Mucosa of descending colon (tissue), 3 donors: ENCODE data around the gene OPCML. TPM values are rescaled to one million over a fixed set of nuclear protein-coding genes. Genes with fewer than 3 reads are reported as not detected.

Experiments
- ATAC-seq: fragments of 200-7000 bp; cut with Tn5 transposase; one replicate; pipeline ENCODE4 v1.9.1; 2020; ENCODE audit warnings: mild to moderate bottlenecking, moderate library complexity
- DNase-seq, 3 donors: peaks; one replicate each; pipeline ENCODE4 v3.0.0-alpha.2; 2020
- H3K36me3 ChIP-seq: fragments of 200-600 bp; one replicate; pipeline ENCODE4 v1.8.0; 2021; ENCODE audit warnings: low read depth, mild to moderate bottlenecking
- H3K4me1 ChIP-seq: fragments of 200-600 bp; one replicate; pipeline ENCODE4 v1.8.0; 2021; ENCODE audit warnings: low read depth, mild to moderate bottlenecking
- H3K4me3 ChIP-seq: fragments of 200-600 bp; one replicate; pipeline ENCODE4 v1.8.0; 2021; ENCODE audit warnings: mild to moderate bottlenecking
- H3K9me3 ChIP-seq: fragments of 200-600 bp; one replicate; pipeline ENCODE4 v1.8.0; 2021; ENCODE audit warnings: mild to moderate bottlenecking
- CTCF ChIP-seq: fragments of 200-600 bp; IDR thresholded peaks from one replicate; pipeline ENCODE4 v1.8.0; 2022; ENCODE audit warnings: antibody characterized with exemption, mild to moderate bottlenecking
- intact Hi-C, 2 donors: fragments of 100-400 bp; cut with DNase I in 1 of 2; cut with micrococcal nuclease in 1 of 2; formaldehyde crosslinking; loops; one replicate each; pipeline versions ENCODE4 v1.11.0 to v1.11.1; 2022; cut with DNase I, micrococcal nuclease
- total RNA-seq, 3 donors: library from RNA; stranded (reverse); fragmentation: NEBNext Ultra II Directional in 2 of 3; extraction: Animal tissue kit (Norgen Biotek cat#: 25700) in 2 of 3; gene quantifications; one replicate each; pipeline versions ENCODE4 v1.2.1 to v1.2.4, GENCODE V29; 2021 to 2023
- donor health status: DM: no; HTN: no; CAD: no; lungs with moderate emphysema.
- donor health status: DM: no; HTN: no; CAD: no.
- donor health status: DM: no; HTN: yes; CAD: no.

OPCML gene
- total RNA-seq, 3 donors from 2014 or later, result 0.10 to 0.47 TPM; not detected in 1

DNA sequence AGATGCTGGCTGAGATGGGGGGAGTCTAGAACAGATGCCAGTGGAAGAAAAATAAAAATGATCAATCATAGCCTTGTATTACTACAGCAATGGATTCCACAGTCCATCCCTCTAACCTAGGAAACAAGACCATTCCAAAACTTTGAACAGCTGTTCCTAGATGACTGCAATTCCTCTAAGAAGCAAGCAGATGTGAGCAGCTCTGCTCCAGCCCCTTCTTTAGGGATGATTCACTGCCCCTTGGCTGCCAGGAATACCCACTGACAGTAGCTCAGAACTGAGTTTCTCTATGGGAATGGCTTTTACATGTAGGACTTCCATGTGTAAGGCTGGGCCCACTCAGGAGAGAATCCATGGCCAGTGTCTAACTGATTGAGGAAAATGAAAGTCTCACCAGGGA lies 943.9 kb downstream of the OPCML start:
- no peak for TF ChIP-seq CTCF
- no peak overlapping the region for H3K4me3 ChIP-seq
- H3K4me1 ChIP-seq, result no peaks in the 10 kb centered on the region
- H3K36me3 ChIP-seq, result no peaks in the 10 kb centered on the region
- ATAC-seq (no peak), DNase-seq (no peak)
- intact Hi-C loops, result no loop called here
- peaks cover 37% of the 10 kb centered on the region for H3K9me3 ChIP-seq

- Histone ChIP-seq H3K9me3 (peaks cover 42% of the 10 kb centered on the region), H3K4me3 (no peak overlapping the region), H3K36me3 (no peaks in the 10 kb centered on the region), H3K4me1 (no peaks in the 10 kb centered on the region)
- intact Hi-C loops, result no loop called here
- no peak for TF ChIP-seq CTCF
- no peak for ATAC-seq
- DNase-seq, result no peak
Measured at GRCh38 chr11:132587716-132588115, 944.6 kb downstream of the OPCML start.

DNA sequence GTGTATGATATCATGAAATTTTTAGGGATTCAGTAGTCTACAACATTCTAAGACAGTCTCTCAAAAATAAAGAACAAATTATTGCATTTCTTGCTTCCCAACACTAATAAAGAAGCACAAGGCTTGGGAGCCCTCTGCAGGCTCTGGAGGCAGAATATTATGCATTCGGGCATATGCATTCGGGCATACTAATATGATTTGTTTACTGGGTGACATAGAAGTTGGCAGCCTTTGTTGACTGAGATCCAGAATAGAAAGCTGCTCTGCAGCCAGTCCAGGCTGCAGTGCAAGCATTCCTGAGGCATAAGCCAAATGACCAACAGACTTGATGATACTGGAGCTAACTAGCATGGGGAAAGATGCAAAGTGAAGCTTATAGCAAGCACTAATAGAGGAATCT lies 945.5 kb downstream of the OPCML start:
- no peak for DNase-seq
- intact Hi-C loops, result no loop called here
- H3K4me3 ChIP-seq, result no peak overlapping the region
- no peak for ATAC-seq
- peaks cover 37% of the 10 kb centered on the region for H3K9me3 ChIP-seq
- no peak for TF ChIP-seq CTCF
- H3K36me3 ChIP-seq, result no peaks in the 10 kb centered on the region
- no peaks in the 10 kb centered on the region for H3K4me1 ChIP-seq

- no peak overlapping the region for H3K4me3 ChIP-seq
- H3K9me3 ChIP-seq, result peaks cover 17% of the 10 kb centered on the region
- intact Hi-C loops, result no loop called here
- no peak for TF ChIP-seq CTCF
- H3K4me1 ChIP-seq, result no peaks in the 10 kb centered on the region
- no peaks in the 10 kb centered on the region for H3K36me3 ChIP-seq
- ATAC-seq (no peak), DNase-seq (no peak)
Measured at GRCh38 chr11:132579634-132580327, 952.5 kb downstream of the OPCML start.

GRCh38 chr11:132579136-132579535 lies 953.2 kb downstream of the OPCML start:
- intact Hi-C loops, result no loop called here
- DNase-seq, result no peak
- H3K36me3 ChIP-seq, result no peaks in the 10 kb centered on the region
- TF ChIP-seq CTCF, result no peak
- H3K4me1 ChIP-seq, result no peaks in the 10 kb centered on the region
- peaks cover 14% of the 10 kb centered on the region for H3K9me3 ChIP-seq
- no peak for ATAC-seq
- no peak overlapping the region for H3K4me3 ChIP-seq

GRCh38 chr11:132578580-132578979 lies 953.7 kb downstream of the OPCML start:
- no peak for TF ChIP-seq CTCF
- ATAC-seq, result no peak
- Histone ChIP-seq H3K9me3 (peaks cover 16% of the 10 kb centered on the region), H3K36me3 (no peaks in the 10 kb centered on the region), H3K4me1 (no peaks in the 10 kb centered on the region), H3K4me3 (no peak overlapping the region)
- intact Hi-C loops, result no loop called here
- no peak for DNase-seq
